HepG2 (cell line): ENCODE data around the gene MSMB. TPM values are rescaled to one million over a fixed set of nuclear protein-coding genes. Genes with fewer than 3 reads are reported as not detected.

Experiments
- ATAC-seq: fragments of 200-7000 bp; cut with Tn5 transposase; 3 replicates; pipeline ENCODE4 v1.9.1; 2020; ENCODE audit warnings: mild to moderate bottlenecking, moderate library complexity
- BruUV-seq: library from RNA; stranded (reverse); fragments of 400-500 nt; replicated peaks from 2 replicates; lab custom pipeline; 2021; lab: Mats Ljungman, UMichigan
- CTCF ChIA-PET: fragments of 300-600 bp; formaldehyde crosslinking; extraction: SDS; loops from one replicate; lab custom pipeline; 2021; ENCODE audit warnings: low total read pairs, inconsistent platforms, low intra/inter-chr PET ratio; lab: Yijun Ruan, JAX
- POLR2A ChIA-PET: fragments of 350-600 bp; sonication (Branson Sonifier 250); formaldehyde crosslinking; loops from one replicate; lab custom pipeline; 2020; ENCODE audit warnings: antibody characterized with exemption, inconsistent platforms; lab: Yijun Ruan, JAX
- DNase-seq: peaks from one replicate; pipeline ENCODE4 v3.0.0-alpha.2; 2015; ENCODE audit warnings: low spot score
- FAIRE-seq: peaks from 3 replicates; lab custom pipeline; 2011; peaks lifted over from hg19 to GRCh38; lab: Jason Lieb, UNC
- H2AFZ ChIP-seq: one replicate; pipeline ENCODE4 v1.6.1; 2011; ENCODE audit warnings: low read length, inconsistent platforms
- H3K27ac ChIP-seq: fragments of 300-600 bp; 3 replicates; pipeline ENCODE4 v1.8.0; 2011; ENCODE audit warnings: mixed run types, mild to moderate bottlenecking, mixed read lengths, low read length, inconsistent platforms; ENCODE audit not compliant: insufficient read depth; ENCODE audit errors: extremely low read length
- H3K27me3 ChIP-seq, 2 experiments: fragments of 200-600 bp in 1 of 2; 2 replicates in 1 of 2; 3 replicates in 1 of 2; pipeline versions ENCODE4 v1.6.0 to v1.8.0; 2011; ENCODE audit warnings: low read length in 2 of 2, mild to moderate bottlenecking in 2 of 2, moderate library complexity in 2 of 2, inconsistent platforms in 1 of 2; ENCODE audit not compliant: insufficient read depth in 2 of 2, control insufficient read depth in 1 of 2
- H3K36me3 ChIP-seq, 2 experiments: fragments of 200-600 bp in 1 of 2; replicated peaks in 1 of 2; 2 replicates in 1 of 2; 3 replicates in 1 of 2; pipeline versions ENCODE4 v1.5.1 to v1.8.0; 2011; ENCODE audit warnings: low read length in 2 of 2, inconsistent platforms in 1 of 2; ENCODE audit not compliant: insufficient read depth in 2 of 2, control insufficient read depth in 1 of 2
- H3K4me1 ChIP-seq: 2 replicates; pipeline ENCODE4 v1.5.1; 2012; ENCODE audit warnings: low read length, inconsistent platforms; ENCODE audit not compliant: insufficient read depth
- H3K4me2 ChIP-seq: 2 replicates; pipeline ENCODE4 v1.6.0; 2011; ENCODE audit warnings: low read depth, low read length, inconsistent platforms
- H3K4me3 ChIP-seq, 3 experiments: fragments of 200-600 bp in 1 of 3; sonication (generic), shearing (Covaris generic) in 1 of 3; replicated peaks in 1 of 3; 2 replicates each; pipeline ENCODE4 v1.5.1; 2011 to 2016; ENCODE audit warnings: low read length in 3 of 3, inconsistent platforms in 2 of 3, low read depth in 2 of 3, mild to moderate bottlenecking in 2 of 3, control low read depth in 1 of 3, mixed read lengths in 1 of 3; ENCODE audit not compliant: insufficient read depth in 1 of 3
- H3K79me2 ChIP-seq: one replicate; pipeline ENCODE4 v1.6.1; 2011; ENCODE audit warnings: low read length, inconsistent platforms; ENCODE audit not compliant: insufficient read depth
- H3K9ac ChIP-seq: 2 replicates; pipeline ENCODE4 v1.6.0; 2011; ENCODE audit warnings: mild to moderate bottlenecking, low read depth, low read length, inconsistent platforms; ENCODE audit not compliant: insufficient read depth
- H3K9me3 ChIP-seq: 2 replicates; pipeline ENCODE4 v1.5.1; 2012; ENCODE audit warnings: mild to moderate bottlenecking, low read length
- H4K20me1 ChIP-seq: 2 replicates; pipeline ENCODE4 v1.6.0; 2011; ENCODE audit warnings: inconsistent platforms, mild to moderate bottlenecking, low read length, moderate library complexity; ENCODE audit not compliant: insufficient read depth
- BRD4 ChIP-seq: sonication (generic); formaldehyde crosslinking; IDR thresholded peaks from 2 replicates; pipeline ENCODE4 v1.4.0; 2020; ENCODE audit warnings: missing genetic modification reagents
- CBX1 ChIP-seq: IDR thresholded peaks from one replicate; pipeline ENCODE4 v1.6.1; 2016; ENCODE audit warnings: antibody characterized with exemption, low read depth
- HDAC2 ChIP-seq: sonication (generic); formaldehyde crosslinking; IDR thresholded peaks from 2 replicates; pipeline ENCODE4 v1.4.0; 2020; ENCODE audit warnings: missing genetic modification reagents
- RAD21 ChIP-seq: fragments of 450-650 bp; formaldehyde crosslinking; IDR thresholded peaks from 2 replicates; pipeline ENCODE4 v1.5.0; 2020; ENCODE audit warnings: mild to moderate bottlenecking
- RBFOX2 ChIP-seq: fragments of 200-400 bp; formaldehyde crosslinking; IDR thresholded peaks from 2 replicates; pipeline ENCODE4 v1.6.1; 2017; ENCODE audit warnings: low read depth, mild to moderate bottlenecking, low read length
- TCF12 ChIP-seq, 2 experiments: fragments of 450-650 bp in 1 of 2; sonication (generic) in 1 of 2; formaldehyde crosslinking in 1 of 2; IDR thresholded peaks; 2 replicates each; pipeline versions ENCODE4 v1.6.1 to v1.8.0; 2017 to 2022; ENCODE audit warnings: antibody characterized with exemption in 1 of 2, mild to moderate bottlenecking in 1 of 2, missing genetic modification reagents in 1 of 2, moderate library complexity in 1 of 2
- WIZ ChIP-seq: sonication (generic); formaldehyde crosslinking; IDR thresholded peaks from 2 replicates; pipeline ENCODE4 v1.5.1; 2020; ENCODE audit warnings: mild to moderate bottlenecking, missing genetic modification reagents
- ZNF256 ChIP-seq: sonication (generic); formaldehyde crosslinking; conservative IDR thresholded peaks from 2 replicates; pipeline ENCODE4 v1.4.0; 2020; ENCODE audit warnings: missing genetic modification reagents
- ZNF263 ChIP-seq: sonication (generic); formaldehyde crosslinking; IDR thresholded peaks from 2 replicates; pipeline ENCODE4 v1.4.0; 2020; ENCODE audit warnings: missing genetic modification reagents
- ZNF670 ChIP-seq: sonication (generic); formaldehyde crosslinking; IDR thresholded peaks from 2 replicates; pipeline ENCODE4 v1.8.0; 2022; ENCODE audit warnings: mild to moderate bottlenecking, missing genetic modification reagents, borderline replicate concordance
- WGBS: methylation state at CpG from one replicate; pipeline ENCODE4 v1.1.6; 2017; ENCODE audit warnings: low lambda C conversion rate; 5-methylcytosine and 5-hydroxymethylcytosine counted together
- in situ Hi-C: cut with HindIII; loops from 2 replicates; pipeline ENCODE4 v1.10.0; 2017; ENCODE audit warnings: low pct_unique_long_range_greater_than_20kb; ENCODE audit not compliant: extremely low pct_ligation_motif_present
- intact Hi-C: fragments of 100-400 bp; cut with micrococcal nuclease; formaldehyde crosslinking; loops from one replicate; pipeline ENCODE4 v1.10.0; 2022; ENCODE audit not compliant: unreplicated experiment
- polyA plus RNA-seq, 8 experiments: library from polyadenylated mRNA; depleted of rRNA in 3 of 8; stranded (reverse) in 7 of 8; unstranded in 1 of 8; fragments of >200 nt; fragmentation: Illumina TruSeq in 4 of 8; extraction: Trizol in 4 of 8; gene quantifications; 2 replicates each; pipeline versions ENCODE4 v1.2.1 to v1.2.3, GENCODE V29; 2011 to 2016; ENCODE audit warnings: low read depth in 4 of 8, missing spikeins in 1 of 8, mixed read lengths in 1 of 8; ENCODE audit not compliant: insufficient read depth in 1 of 8
- total RNA-seq, 5 experiments: library from RNA; depleted of rRNA; stranded (reverse); fragments of >200 nt; fragmentation: Illumina TruSeq; extraction: Trizol; gene quantifications; 2 replicates each; pipeline ENCODE4 v1.2.3, GENCODE V29; 2016; ENCODE audit warnings: low read depth in 1 of 5
- TF ChIP-seq, protein P1 (sequence below): sonication (generic); formaldehyde crosslinking; IDR thresholded peaks from 2 replicates; pipeline ENCODE4 v1.5.0; 2020; ENCODE audit warnings: missing genetic modification reagents
- TF ChIP-seq, protein P2 (sequence below): IDR thresholded peaks from 2 replicates; pipeline ENCODE4 v1.6.1; 2016; ENCODE audit warnings: mild to moderate bottlenecking, missing biosample characterization, missing genetic modification reagents
- TF ChIP-seq, protein P3 (sequence below): sonication (generic); formaldehyde crosslinking; IDR thresholded peaks from 2 replicates; pipeline ENCODE4 v1.5.1; 2020; ENCODE audit warnings: missing genetic modification reagents, mild to moderate bottlenecking, borderline replicate concordance

Gene MSMB
- total and polyA plus RNA-seq, 2 of the 13 experiments (the other 11 are each of a cell fraction or from before 2014, with no cell fraction given), result 0.84 TPM; not detected in 1

DNA sequence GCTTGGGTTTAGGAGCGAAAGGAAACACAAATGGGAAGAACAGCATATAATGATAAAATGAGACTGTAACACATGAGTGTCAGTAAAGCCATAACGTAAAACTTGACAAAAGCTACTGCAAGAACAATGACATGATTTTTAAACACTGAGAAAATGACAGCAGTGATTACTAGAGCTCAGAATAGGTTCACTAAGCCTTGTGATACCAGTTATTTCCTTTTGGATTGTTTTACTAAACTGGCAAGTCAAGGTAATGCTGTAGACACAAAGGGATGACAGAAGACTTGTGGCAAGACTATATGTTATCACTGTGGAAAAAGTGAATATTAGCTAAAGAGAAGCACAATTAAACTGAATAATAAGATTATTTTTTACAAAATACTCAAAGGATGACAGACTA is 28.3 kb downstream of the MSMB start:
- POLR2A ChIA-PET, result interaction anchor here (8.7 kb wide), 1 partner anchor 13 kb away, joined by 147 read pairs; no protein-coding TSS in a partner anchor
- in situ Hi-C loops, result no loop called here

DNA sequence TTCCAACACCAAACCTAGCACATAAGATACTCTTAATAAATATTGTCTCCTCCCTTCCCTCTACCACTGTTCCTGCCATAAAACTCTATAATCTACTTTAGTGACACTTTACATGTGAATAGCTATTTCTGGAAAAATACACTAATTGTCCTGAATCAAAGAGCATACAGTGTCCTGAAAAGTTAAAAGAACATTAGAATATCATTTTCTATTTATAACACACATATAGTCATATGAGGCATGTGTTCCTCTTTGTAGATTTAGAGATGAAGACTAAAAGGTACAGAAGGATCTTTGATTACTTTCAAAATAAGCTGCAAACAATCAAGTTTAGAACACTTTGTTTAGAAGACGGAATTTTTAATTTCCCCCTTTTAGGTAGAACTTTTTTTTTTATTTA is 29.3 kb downstream of the MSMB start:
- H3K4me2 ChIP-seq, result peak overlapping the region; percentile 23; the same call in 1 of the 2 replicates
- peaks cover 63% of the 10 kb centered on the region for H3K4me1 ChIP-seq
- intact Hi-C loops (no loop called here), in situ Hi-C loops (no loop called here)
- ATAC-seq (no peak), DNase-seq (no peak), FAIRE-seq (no peak)
- H3K27me3 ChIP-seq, result no peaks in the 10 kb centered on the region
- POLR2A ChIA-PET, result interaction anchor here (8.7 kb wide), 1 partner anchor 12 kb away, joined by 147 read pairs; no protein-coding TSS in a partner anchor
- CTCF ChIA-PET, result no interaction called here
- no TSS peak for BruUV-seq
- H4K20me1 ChIP-seq, result peaks cover 89% of the 10 kb centered on the region
- H3K9me3 ChIP-seq, result no peaks in the 10 kb centered on the region
- no peak overlapping the region for H3K9ac ChIP-seq
- peaks cover 94% of the 10 kb centered on the region for H3K79me2 ChIP-seq
- no peak overlapping the region for H2AFZ ChIP-seq
- peaks cover 29 to 69% of the 10 kb centered on the region in 2 experiments for H3K36me3 ChIP-seq
- no peak overlapping the region for H3K4me3 ChIP-seq
- WGBS, result 93% methylated on average over 1 of the region's 1 CpG
- H3K27ac ChIP-seq, result no peak overlapping the region
- TF ChIP-seq, protein P1, sequence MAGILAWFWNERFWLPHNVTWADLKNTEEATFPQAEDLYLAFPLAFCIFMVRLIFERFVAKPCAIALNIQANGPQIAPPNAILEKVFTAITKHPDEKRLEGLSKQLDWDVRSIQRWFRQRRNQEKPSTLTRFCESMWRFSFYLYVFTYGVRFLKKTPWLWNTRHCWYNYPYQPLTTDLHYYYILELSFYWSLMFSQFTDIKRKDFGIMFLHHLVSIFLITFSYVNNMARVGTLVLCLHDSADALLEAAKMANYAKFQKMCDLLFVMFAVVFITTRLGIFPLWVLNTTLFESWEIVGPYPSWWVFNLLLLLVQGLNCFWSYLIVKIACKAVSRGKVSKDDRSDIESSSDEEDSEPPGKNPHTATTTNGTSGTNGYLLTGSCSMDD (CRISPR knock-in tag), result no peak
- no peak for TF ChIP-seq ZNF263 (CRISPR knock-in tag)
- TF ChIP-seq ZNF670 (CRISPR knock-in tag), result no peak
- TF ChIP-seq, protein P2, sequence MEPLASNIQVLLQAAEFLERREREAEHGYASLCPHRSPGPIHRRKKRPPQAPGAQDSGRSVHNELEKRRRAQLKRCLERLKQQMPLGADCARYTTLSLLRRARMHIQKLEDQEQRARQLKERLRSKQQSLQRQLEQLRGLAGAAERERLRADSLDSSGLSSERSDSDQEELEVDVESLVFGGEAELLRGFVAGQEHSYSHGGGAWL (CRISPR knock-in tag), result no peak
- TF ChIP-seq TCF12 (IDR thresholded peaks at IDR 0.05), result no peak
- TF ChIP-seq TCF12 (CRISPR knock-in tag; IDR thresholded peaks at IDR 0.05), result no peak
- no peak for TF ChIP-seq CBX1
- TF ChIP-seq, protein P3, sequence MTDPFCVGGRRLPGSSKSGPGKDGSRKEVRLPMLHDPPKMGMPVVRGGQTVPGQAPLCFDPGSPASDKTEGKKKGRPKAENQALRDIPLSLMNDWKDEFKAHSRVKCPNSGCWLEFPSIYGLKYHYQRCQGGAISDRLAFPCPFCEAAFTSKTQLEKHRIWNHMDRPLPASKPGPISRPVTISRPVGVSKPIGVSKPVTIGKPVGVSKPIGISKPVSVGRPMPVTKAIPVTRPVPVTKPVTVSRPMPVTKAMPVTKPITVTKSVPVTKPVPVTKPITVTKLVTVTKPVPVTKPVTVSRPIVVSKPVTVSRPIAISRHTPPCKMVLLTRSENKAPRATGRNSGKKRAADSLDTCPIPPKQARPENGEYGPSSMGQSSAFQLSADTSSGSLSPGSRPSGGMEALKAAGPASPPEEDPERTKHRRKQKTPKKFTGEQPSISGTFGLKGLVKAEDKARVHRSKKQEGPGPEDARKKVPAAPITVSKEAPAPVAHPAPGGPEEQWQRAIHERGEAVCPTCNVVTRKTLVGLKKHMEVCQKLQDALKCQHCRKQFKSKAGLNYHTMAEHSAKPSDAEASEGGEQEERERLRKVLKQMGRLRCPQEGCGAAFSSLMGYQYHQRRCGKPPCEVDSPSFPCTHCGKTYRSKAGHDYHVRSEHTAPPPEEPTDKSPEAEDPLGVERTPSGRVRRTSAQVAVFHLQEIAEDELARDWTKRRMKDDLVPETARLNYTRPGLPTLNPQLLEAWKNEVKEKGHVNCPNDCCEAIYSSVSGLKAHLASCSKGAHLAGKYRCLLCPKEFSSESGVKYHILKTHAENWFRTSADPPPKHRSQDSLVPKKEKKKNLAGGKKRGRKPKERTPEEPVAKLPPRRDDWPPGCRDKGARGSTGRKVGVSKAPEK (CRISPR knock-in tag), result no peak
- TF ChIP-seq ZNF256, result no peak
- TF ChIP-seq HDAC2, result no peak
- no peak for TF ChIP-seq BRD4 (CRISPR knock-in tag)

More for the DNA sequence above, 28.3 kb downstream of the MSMB start:
- Histone ChIP-seq H3K36me3 (peaks cover 28 to 62% of the 10 kb centered on the region in 2 experiments), H3K4me1 (peaks cover 63% of the 10 kb centered on the region), H3K27ac (no peak overlapping the region), H2AFZ (no peak overlapping the region), H4K20me1 (peaks cover 95% of the 10 kb centered on the region), H3K27me3 (no peaks in the 10 kb centered on the region), H3K9me3 (no peaks in the 10 kb centered on the region), H3K79me2 (peaks cover 95% of the 10 kb centered on the region), H3K4me2 (peak overlapping the region; percentile 91), H3K4me3 (no peak overlapping the region), H3K9ac (no peak overlapping the region)
- intact Hi-C loops, result no loop called here
- WGBS, result 92% methylated on average over 2 of the region's 2 CpGs
- no peak for ATAC-seq
- no peak for FAIRE-seq
- TF ChIP-seq RAD21 (no peak), RBFOX2 (peak; percentile 50; the same call in 1 of the 2 replicates), WIZ (CRISPR knock-in tag) (no peak)
- no TSS peak for BruUV-seq
- DNase-seq, result no peak
- CTCF ChIA-PET, result no interaction called here
